ENCODE measurements around the gene NUMBL. TPM values are rescaled to one million over a fixed set of nuclear protein-coding genes. Genes with fewer than 3 reads are reported as not detected.
A peak's percentile ranks its signal among the peaks of the same experiment; 100 is the strongest.

Gene NUMBL
- total and polyA plus RNA-seq, 9 of the 15 experiments (the other 6 are each of a cell fraction or from before 2014, with no cell fraction given), result 0.39 to 38.6 (median 6.6) TPM

- peak; percentile 31; the same call in 1 of the 2 replicates for TF ChIP-seq MAX (CRISPR knock-in tag; IDR thresholded peaks at IDR 0.05)
- peak; percentile 55; the same call in 1 of the 2 replicates for TF ChIP-seq HDAC2 (IDR thresholded peaks at IDR 0.05)
- TF ChIP-seq, protein P1, sequence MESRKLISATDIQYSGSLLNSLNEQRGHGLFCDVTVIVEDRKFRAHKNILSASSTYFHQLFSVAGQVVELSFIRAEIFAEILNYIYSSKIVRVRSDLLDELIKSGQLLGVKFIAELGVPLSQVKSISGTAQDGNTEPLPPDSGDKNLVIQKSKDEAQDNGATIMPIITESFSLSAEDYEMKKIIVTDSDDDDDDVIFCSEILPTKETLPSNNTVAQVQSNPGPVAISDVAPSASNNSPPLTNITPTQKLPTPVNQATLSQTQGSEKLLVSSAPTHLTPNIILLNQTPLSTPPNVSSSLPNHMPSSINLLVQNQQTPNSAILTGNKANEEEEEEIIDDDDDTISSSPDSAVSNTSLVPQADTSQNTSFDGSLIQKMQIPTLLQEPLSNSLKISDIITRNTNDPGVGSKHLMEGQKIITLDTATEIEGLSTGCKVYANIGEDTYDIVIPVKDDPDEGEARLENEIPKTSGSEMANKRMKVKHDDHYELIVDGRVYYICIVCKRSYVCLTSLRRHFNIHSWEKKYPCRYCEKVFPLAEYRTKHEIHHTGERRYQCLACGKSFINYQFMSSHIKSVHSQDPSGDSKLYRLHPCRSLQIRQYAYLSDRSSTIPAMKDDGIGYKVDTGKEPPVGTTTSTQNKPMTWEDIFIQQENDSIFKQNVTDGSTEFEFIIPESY (CRISPR knock-in tag; IDR thresholded peaks at IDR 0.05), result peak; percentile 85
- no peak for TF ChIP-seq HDAC3 (IDR thresholded peaks at IDR 0.05; ENCODE audit: borderline replicate concordance, partially characterized antibody)
- 0 out of 2 replicates have a peak, but pooled peaks have one; percentile 19 for TF ChIP-seq RBFOX2 (IDR thresholded peaks at IDR 0.05; ENCODE audit: low read depth, low read length)
- peak; percentile 54 for TF ChIP-seq CHD4 (IDR thresholded peaks at IDR 0.05; ENCODE audit: insufficient read depth, insufficient replicate concordance, low read depth, low read length, poor library complexity, severe bottlenecking)
Observed at GRCh38 chr19:40627486-40628279, 62.8 kb downstream of the NUMBL start (continued).

- in situ Hi-C loops (cut with MboI), result no loop called here
- Histone ChIP-seq H3K4me2 (ENCODE audit: insufficient read depth, low read length) (no peak overlapping the region), H3K27ac (ENCODE audit: extremely low read depth, low read depth, low read length) (no peak overlapping the region), H3K79me2 (ENCODE audit: control insufficient read depth, insufficient read depth, low read length) (no peaks in the 10 kb centered on the region), H4K20me1 (replicated peaks; ENCODE audit: control insufficient read depth, insufficient read depth, low read length) (no peaks in the 10 kb centered on the region), H3K9ac (ENCODE audit: insufficient read depth in 1 of 2, low read depth in 2 of 2, low read length in 2 of 2) (no peak overlapping the region), H3K36me3 (ENCODE audit: control insufficient read depth, insufficient read depth, low read length) (peaks cover 60% of the 10 kb centered on the region; the same call in 2 of the 3 replicates), H3K27me3 (ENCODE audit: control insufficient read depth in 2 of 2, insufficient read depth in 2 of 2, low read length in 2 of 2) (no peaks in the 10 kb centered on the region), H3K9me3 (replicated peaks; ENCODE audit: control insufficient read depth, insufficient read depth, low read depth, low read length) (no peaks in the 10 kb centered on the region), H2AFZ (ENCODE audit: low read depth, low read length) (no peak overlapping the region), H3K9me1 (ENCODE audit: control insufficient read depth, insufficient read depth, low read length) (no peaks in the 10 kb centered on the region), H3K4me1 (replicated peaks in 1 of 2; ENCODE audit: control insufficient read depth in 2 of 2, insufficient read depth in 2 of 2, low read length in 2 of 2) (peaks cover 31 to 56% of the 10 kb centered on the region in 2 experiments), H3K4me3 (no peak overlapping the region)
- BruUV-seq (replicated peaks), result no TSS peak
- ChIA-PET CTCF (ENCODE audit: low intra/inter-chr PET ratio) (no interaction called here), POLR2A (interaction anchor here (0.7 kb wide), 1 partner anchor 96 kb away, joined by 3 read pairs; no protein-coding TSS in a partner anchor)
- intact Hi-C loops (cut with micrococcal nuclease), result no loop called here
- DNase-seq (ENCODE audit: extremely low read depth in 1 of 4, low spot score in 3 of 4) (no peak), FAIRE-seq (no peak), ATAC-seq (no peak)
- TF ChIP-seq, protein P2, sequence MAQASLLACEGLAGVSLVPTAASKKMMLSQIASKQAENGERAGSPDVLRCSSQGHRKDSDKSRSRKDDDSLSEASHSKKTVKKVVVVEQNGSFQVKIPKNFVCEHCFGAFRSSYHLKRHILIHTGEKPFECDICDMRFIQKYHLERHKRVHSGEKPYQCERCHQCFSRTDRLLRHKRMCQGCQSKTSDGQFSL (CRISPR knock-in tag; IDR thresholded peaks at IDR 0.05), result peak; percentile 59
- TF ChIP-seq, protein P2 (tag; IDR thresholded peaks at IDR 0.05), result no peak
- TF ChIP-seq NCOR1 (IDR thresholded peaks at IDR 0.05) (no peak), E2F8 (IDR thresholded peaks at IDR 0.05; ENCODE audit: low read depth, partially characterized antibody) (no peak), POLR2G (IDR thresholded peaks at IDR 0.05; ENCODE audit: low read depth, low read length) (peak; percentile 62; the same call in 1 of the 2 replicates), ARNT (IDR thresholded peaks at IDR 0.05) (no peak)
- 94% methylated on average over 12 of the region's 24 CpGs for WGBS (ENCODE audit: insufficient coverage, low coverage, missing lambda C conversion rate)
Observed at GRCh38 chr19:40626918-40627317, 63.5 kb downstream of the NUMBL start.

Data from K562 (cell line).